Ovary (tissue), 9 donors: Measurements from ENCODE around the gene HSF4. TPM values are rescaled to one million over a fixed set of nuclear protein-coding genes. Genes with fewer than 3 reads are reported as not detected.

Source experiments
- DNase-seq, 5 donors: peaks; one replicate each; pipeline ENCODE4 v3.0.0-alpha.2; 2019 to 2020
- H3K27ac ChIP-seq, 2 donors: fragments of 200-600 bp; one replicate each; pipeline versions ENCODE4 v1.5.1 to v1.8.0; 2019 to 2022
- H3K27me3 ChIP-seq: fragments of 200-600 bp; one replicate; pipeline ENCODE4 v1.8.0; 2022
- H3K36me3 ChIP-seq: fragments of 200-600 bp; sonication (generic); one replicate; pipeline ENCODE4 v1.5.1; 2019
- H3K4me1 ChIP-seq: one replicate; pipeline ENCODE4 v1.8.1; 2013; ENCODE audit warnings: mild to moderate bottlenecking, moderate library complexity; ENCODE audit not compliant: insufficient read depth
- H3K4me3 ChIP-seq: fragments of 200-600 bp; sonication (generic); one replicate; pipeline ENCODE4 v1.5.1; 2017
- H3K9me3 ChIP-seq, 2 donors: fragments of 200-600 bp in 1 of 2; sonication (generic) in 1 of 2; one replicate each; pipeline versions ENCODE4 v1.5.1 to v1.8.1; 2013 to 2019; ENCODE audit warnings: mild to moderate bottlenecking in 1 of 2, moderate library complexity in 1 of 2
- EP300 ChIP-seq: sonication (generic); formaldehyde crosslinking; IDR thresholded peaks from one replicate; pipeline ENCODE4 v1.6.1; 2017; ENCODE audit warnings: antibody characterized with exemption
- POLR2A ChIP-seq: fragments of 450-650 bp; IDR thresholded peaks from one replicate; pipeline ENCODE4 v1.6.1; 2017; ENCODE audit warnings: antibody characterized with exemption, mild to moderate bottlenecking, moderate library complexity
- WGBS, 3 donors: extraction: QIAGEN DNeasy Blood & Tissue Kit in 1 of 3; methylation state at CpG; one replicate each; pipeline versions ENCODE4 v1.1.5 to v1.1.7; 2013 to 2017; 5-methylcytosine and 5-hydroxymethylcytosine counted together
- intact Hi-C, 4 donors: fragments of 100-400 bp; cut with DNase I; formaldehyde crosslinking; loops; one replicate each; pipeline versions ENCODE4 v1.11.0 to v1.15.1; 2022 to 2023
- polyA plus RNA-seq, 2 donors: library from polyadenylated mRNA; stranded (reverse); fragments of 200-250 nt in 1 of 2; fragments of 350-450 nt in 1 of 2; fragmentation: Illumina TruSeq in 1 of 2; extraction: RNeasy Lipid Tissue Mini Kit (QIAGEN cat#74804) in 1 of 2; gene quantifications; one replicate each; pipeline ENCODE4 v1.2.3, GENCODE V29; 2013 to 2014
- total RNA-seq, 7 donors: library from RNA; depleted of rRNA in 2 of 7; stranded (reverse); fragments of >200 nt in 2 of 7; fragmentation: NEBNext Ultra II Directional in 3 of 7; extraction: Animal tissue kit (Norgen Biotek cat#: 25700) in 3 of 7; gene quantifications; one replicate each; pipeline versions ENCODE4 v1.1.0 to v1.2.4, GENCODE V29; 2016 to 2023
- TF ChIP-seq, protein P1 (sequence below), 3 donors: fragments of 450-650 bp in 2 of 3; fragments of 200-600 bp in 1 of 3; IDR thresholded peaks; one replicate each; pipeline versions ENCODE4 v1.5.1 to v1.8.0; 2016 to 2022; ENCODE audit warnings: antibody characterized with exemption in 3 of 3, mild to moderate bottlenecking in 1 of 3
- donor health status: DM: no; HTN: no; CAD: no; lungs with moderate emphysema.
- donor health status: DM: no; HTN: no; CAD: no.
- donor health status: Bipolar disorder and iron deficiency.
- donor health status: DM: yes; HTN: yes; CAD: no.
- donor health status: DM: no; HTN: no; CAD: no.
- donor health status: DM: yes; HTN: yes; CAD: no.

Gene HSF4
- total and polyA plus RNA-seq, 9 donors = 9.9 to 115 (median 69.6) TPM

DNA sequence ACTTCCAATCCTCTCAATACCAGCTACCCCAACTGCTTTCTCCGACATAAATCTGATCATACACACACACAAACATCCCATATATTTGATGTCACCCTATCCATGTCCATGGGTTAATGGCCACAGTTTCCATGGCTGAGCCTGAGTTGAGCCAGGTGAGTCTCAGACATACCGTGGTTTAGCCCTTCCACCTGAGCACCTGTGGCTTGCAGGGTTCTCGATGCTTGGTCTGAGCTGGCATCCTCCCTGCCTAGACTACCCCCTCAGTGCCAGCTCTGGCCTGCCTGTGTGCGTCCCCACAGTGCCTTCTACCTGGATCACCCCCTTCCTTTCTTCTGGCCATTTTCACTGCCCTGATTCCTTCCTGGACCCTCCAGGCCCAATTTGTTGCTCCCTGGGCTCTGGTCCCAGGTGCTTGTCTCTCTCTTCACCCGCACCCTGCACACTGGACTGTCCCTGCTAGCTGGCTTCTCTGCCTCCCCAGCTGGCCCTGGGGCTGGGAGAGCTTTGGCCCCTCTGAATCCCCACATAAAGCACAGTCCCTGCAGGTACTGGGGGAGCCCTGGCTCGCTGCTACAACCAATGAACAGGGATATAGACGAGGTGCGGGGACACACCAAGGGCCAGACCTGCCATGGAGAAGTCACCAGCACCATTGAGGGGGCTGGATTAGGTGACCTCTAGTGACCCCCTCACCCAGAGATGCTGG is 41.7 kb downstream of the HSF4 start:
- intact Hi-C loops = no loop called here
- Histone ChIP-seq H3K4me3 (no peak overlapping the region), H3K4me1 (peaks cover 9% of the 10 kb centered on the region), H3K36me3 (no peaks in the 10 kb centered on the region), H3K27ac (no peak overlapping the region), H3K27me3 (no peaks in the 10 kb centered on the region), H3K9me3 (no peaks in the 10 kb centered on the region)
- 93 to 95% (median 94%) methylated on average over 8 of the region's 8 CpGs for WGBS, 3 donors
- no peak for TF ChIP-seq POLR2A
- no peak for TF ChIP-seq EP300
- TF ChIP-seq, protein P1, sequence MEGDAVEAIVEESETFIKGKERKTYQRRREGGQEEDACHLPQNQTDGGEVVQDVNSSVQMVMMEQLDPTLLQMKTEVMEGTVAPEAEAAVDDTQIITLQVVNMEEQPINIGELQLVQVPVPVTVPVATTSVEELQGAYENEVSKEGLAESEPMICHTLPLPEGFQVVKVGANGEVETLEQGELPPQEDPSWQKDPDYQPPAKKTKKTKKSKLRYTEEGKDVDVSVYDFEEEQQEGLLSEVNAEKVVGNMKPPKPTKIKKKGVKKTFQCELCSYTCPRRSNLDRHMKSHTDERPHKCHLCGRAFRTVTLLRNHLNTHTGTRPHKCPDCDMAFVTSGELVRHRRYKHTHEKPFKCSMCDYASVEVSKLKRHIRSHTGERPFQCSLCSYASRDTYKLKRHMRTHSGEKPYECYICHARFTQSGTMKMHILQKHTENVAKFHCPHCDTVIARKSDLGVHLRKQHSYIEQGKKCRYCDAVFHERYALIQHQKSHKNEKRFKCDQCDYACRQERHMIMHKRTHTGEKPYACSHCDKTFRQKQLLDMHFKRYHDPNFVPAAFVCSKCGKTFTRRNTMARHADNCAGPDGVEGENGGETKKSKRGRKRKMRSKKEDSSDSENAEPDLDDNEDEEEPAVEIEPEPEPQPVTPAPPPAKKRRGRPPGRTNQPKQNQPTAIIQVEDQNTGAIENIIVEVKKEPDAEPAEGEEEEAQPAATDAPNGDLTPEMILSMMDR (IDR thresholded peaks at IDR 0.05) = no peak
- DNase-seq = no peak

DNA sequence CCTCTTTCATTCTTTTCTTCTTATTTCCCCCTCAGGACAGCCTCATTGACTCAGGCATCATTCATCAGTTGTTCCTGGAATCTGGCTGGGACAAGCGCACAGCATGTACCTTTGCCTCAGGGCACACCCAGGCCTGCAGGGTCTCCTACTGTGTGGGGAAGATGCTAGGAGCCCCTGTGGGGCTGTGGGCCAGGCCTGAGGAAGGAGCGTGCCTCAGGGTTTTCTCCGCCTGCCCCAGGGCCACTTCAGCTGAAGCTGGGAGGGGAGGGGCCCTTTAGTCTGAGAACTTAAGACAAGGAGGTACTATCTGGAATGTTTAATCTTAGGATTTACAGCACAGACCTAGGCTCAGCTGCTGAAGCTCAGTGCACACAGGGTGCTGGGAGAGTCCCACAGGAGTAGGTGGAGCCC is 42.3 kb downstream of the HSF4 start:
- H3K27ac ChIP-seq = no peak overlapping the region
- 87 to 93% (median 89%) methylated on average over 3 of the region's 3 CpGs for WGBS, 3 donors
- intact Hi-C loops = no loop called here
- H3K27me3 ChIP-seq = no peaks in the 10 kb centered on the region
- no peak for DNase-seq
- H3K36me3 ChIP-seq = no peaks in the 10 kb centered on the region
- H3K4me1 ChIP-seq = peaks cover 9% of the 10 kb centered on the region
- H3K9me3 ChIP-seq = no peaks in the 10 kb centered on the region
- no peak overlapping the region for H3K4me3 ChIP-seq
- TF ChIP-seq, protein P1 (IDR thresholded peaks at IDR 0.05) = no peak
- TF ChIP-seq EP300 (no peak), POLR2A (no peak)

DNA sequence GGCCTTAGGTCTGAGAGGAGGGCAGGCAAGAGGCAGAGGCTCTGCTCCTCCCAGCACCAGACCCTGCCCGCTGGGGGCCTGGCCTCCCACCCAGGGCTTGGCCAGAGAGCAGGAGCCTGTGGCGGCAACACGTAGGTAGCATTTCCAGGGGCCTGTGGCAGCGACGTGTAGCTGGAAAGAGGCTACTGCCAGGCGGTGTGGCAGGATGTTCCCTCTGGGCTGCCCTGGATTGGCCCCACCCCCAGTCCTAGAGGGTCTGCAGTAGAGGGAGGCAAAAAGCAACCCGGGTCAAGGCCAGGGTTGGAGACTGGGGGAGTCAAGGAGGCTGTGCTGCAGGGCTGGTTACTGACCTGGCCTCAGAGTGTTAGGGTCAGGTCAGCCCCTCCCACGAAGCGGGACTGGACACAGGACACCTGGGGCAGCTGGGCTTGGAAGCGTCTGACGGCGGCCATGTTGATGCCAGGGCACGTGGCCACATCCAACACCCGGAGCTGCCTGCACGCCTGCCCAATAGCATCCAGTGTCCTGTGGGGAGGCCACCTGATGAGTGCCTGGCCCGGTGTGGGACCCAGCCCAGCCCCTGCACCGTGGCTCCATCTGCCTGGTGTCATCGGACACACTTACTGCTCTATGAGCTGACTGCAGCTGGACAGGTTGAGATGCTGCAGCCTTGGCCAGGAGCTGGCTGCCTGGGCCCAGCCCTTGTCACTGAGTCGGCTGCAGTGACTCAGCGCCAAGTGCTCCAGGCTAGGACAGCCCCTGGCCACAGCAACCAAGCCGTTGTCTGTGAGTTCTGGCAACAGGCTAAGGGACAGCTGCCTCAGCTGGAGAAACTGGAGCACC is 42.9 kb downstream of the HSF4 start:
- WGBS, 3 donors = 21 to 44% (median 36%) methylated on average over 18 to 21 of the region's 21 CpGs
- peak in 2 of 5 donors; percentile 57 to 76 for DNase-seq
- H3K27ac ChIP-seq = no peak overlapping the region
- TF ChIP-seq, protein P1 (IDR thresholded peaks at IDR 0.05) = no peak
- TF ChIP-seq POLR2A (no peak), EP300 (no peak)
- no peak overlapping the region for H3K4me3 ChIP-seq
- no peaks in the 10 kb centered on the region for H3K9me3 ChIP-seq
- H3K36me3 ChIP-seq = no peaks in the 10 kb centered on the region
- peaks cover 9% of the 10 kb centered on the region for H3K4me1 ChIP-seq
- intact Hi-C loops = no loop called here
- H3K27me3 ChIP-seq = no peaks in the 10 kb centered on the region

DNA sequence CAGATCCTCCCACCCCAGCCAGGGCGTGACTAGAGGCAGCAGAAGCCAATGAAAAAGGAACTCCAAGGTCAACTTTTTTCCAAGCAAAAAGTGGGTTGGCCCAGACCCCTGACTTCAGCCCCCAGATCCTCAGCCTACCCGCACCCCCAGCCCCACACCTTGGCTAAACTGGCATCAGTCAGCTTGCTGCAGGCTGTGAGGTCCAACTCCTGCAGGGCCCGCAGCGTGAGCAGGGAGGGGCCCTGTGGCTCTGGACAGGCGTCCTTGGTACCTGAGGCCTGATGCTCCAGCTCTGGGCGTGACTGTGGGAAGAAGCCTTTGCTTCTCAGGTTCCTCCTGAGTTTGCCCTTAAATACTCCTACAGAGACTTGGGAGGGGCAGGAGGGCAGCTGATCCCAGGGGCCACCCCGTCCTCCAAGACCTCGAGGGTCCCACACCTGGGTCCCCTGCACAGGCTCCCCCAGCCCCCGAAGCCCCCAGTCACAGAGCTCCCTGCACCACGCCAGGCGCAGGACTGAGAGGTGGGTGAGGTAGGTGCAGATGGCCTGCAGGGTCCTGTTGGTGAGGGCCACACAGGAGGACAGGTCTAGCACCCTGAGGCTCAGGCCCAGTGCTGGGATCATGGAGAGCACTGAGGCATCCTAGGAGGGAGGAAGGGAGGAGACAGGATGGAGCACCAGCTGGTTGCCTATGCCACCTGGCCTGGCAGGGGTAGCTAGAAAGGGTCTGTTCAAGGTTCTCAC is 43.8 kb downstream of the HSF4 start:
- H3K27me3 ChIP-seq = no peaks in the 10 kb centered on the region
- no peaks in the 10 kb centered on the region for H3K36me3 ChIP-seq
- H3K4me3 ChIP-seq = no peak overlapping the region
- intact Hi-C loops = no loop called here
- peaks cover 9% of the 10 kb centered on the region for H3K4me1 ChIP-seq
- H3K27ac ChIP-seq = no peak overlapping the region
- 70 to 81% (median 73%) methylated on average over 11 of the region's 11 CpGs for WGBS, 3 donors
- TF ChIP-seq, protein P1 (IDR thresholded peaks at IDR 0.05) = no peak
- no peak for TF ChIP-seq EP300
- no peak for TF ChIP-seq POLR2A
- no peak for DNase-seq
- H3K9me3 ChIP-seq = no peaks in the 10 kb centered on the region
